ENCODE data around the gene FRZB.

The FRZB gene

GRCh38 chr2:182833084-182833854, 33.2 kb downstream of the FRZB start:
- no peak for DNase-seq

- DNase-seq: no peak
Measured at GRCh38 chr2:182831921-182832320, 34.5 kb downstream of the FRZB start.

- DNase-seq: no peak
Measured at GRCh38 chr2:182831101-182831500, 35.3 kb downstream of the FRZB start.

GRCh38 chr2:182827182-182827879, 39.1 kb downstream of the FRZB start:
- DNase-seq: no peak

GRCh38 chr2:182826496-182826895, 39.9 kb downstream of the FRZB start:
- no peak for DNase-seq

- DNase-seq: no peak
Measured at GRCh38 chr2:182826064-182826463, 40.4 kb downstream of the FRZB start.

GRCh38 chr2:182824767-182825158, 41.7 kb downstream of the FRZB start:
- no peak for DNase-seq

- DNase-seq: no peak
Measured at GRCh38 chr2:182824056-182824766, 42.2 kb downstream of the FRZB start.

GRCh38 chr2:182822733-182823132, 43.7 kb downstream of the FRZB start:
- DNase-seq: no peak

GRCh38 chr2:182821182-182821581, 45.3 kb downstream of the FRZB start:
- no peak for DNase-seq

GRCh38 chr2:182819412-182819811, 47.0 kb downstream of the FRZB start:
- DNase-seq: no peak

- DNase-seq: no peak
Measured at GRCh38 chr2:182818925-182819324, 47.5 kb downstream of the FRZB start.

GRCh38 chr2:182818501-182818900, 47.9 kb downstream of the FRZB start:
- no peak for DNase-seq

- no peak for DNase-seq
Measured at GRCh38 chr2:182817558-182817957, 48.9 kb downstream of the FRZB start.

- no peak for DNase-seq
Measured at GRCh38 chr2:182816866-182817265, 49.6 kb downstream of the FRZB start.

- DNase-seq: no peak
Measured at GRCh38 chr2:182814804-182815203, 51.6 kb downstream of the FRZB start.

- no peak for DNase-seq
Measured at GRCh38 chr2:182814380-182814779, 52.1 kb downstream of the FRZB start.

- DNase-seq: no peak
Measured at GRCh38 chr2:182810087-182810486, 56.4 kb downstream of the FRZB start.

- no peak for DNase-seq
Measured at GRCh38 chr2:182807319-182807718, 59.1 kb downstream of the FRZB start.

GRCh38 chr2:182804128-182804527, 62.3 kb downstream of the FRZB start:
- no peak for DNase-seq

GRCh38 chr2:182798736-182799135, 67.7 kb downstream of the FRZB start:
- DNase-seq: no peak

- DNase-seq: no peak
Measured at GRCh38 chr2:182792441-182792840, 74.0 kb downstream of the FRZB start.

GRCh38 chr2:182784777-182785176, 81.7 kb downstream of the FRZB start:
- no peak for DNase-seq
